ENCODE data around the gene AKR1E2.

AKR1E2 gene

GRCh38 chr10:4813496-4813895, 12.5 kb upstream of the AKR1E2 start:
- no peak for DNase-seq (ENCODE audit: low spot score)

DNA sequence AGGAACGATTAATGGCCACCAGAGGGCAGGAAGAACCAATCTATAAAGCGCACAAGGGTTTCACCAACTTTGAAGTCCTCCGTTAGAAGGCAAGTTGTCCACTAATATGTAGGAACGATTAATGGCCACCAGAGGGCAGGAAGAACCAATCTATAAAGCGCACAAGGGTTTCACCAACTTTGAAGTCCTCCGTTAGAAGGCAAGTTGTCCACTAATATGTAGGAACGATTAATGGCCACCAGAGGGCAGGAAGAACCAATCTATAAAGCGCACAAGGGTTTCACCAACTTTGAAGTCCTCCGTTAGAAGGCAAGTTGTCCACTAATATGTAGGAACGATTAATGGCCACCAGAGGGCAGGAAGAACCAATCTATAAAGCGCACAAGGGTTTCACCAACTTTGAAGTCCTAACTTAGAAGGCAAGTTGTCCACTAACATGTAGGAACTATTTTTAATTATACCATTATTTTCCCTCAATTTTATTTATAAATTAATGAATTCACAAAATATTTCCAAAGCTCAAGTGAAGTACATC, 10.3 kb upstream of the AKR1E2 start:
- peak; percentile 47 for DNase-seq (ENCODE audit: low spot score)

GRCh38 chr10:4816966-4817365, 9.0 kb upstream of the AKR1E2 start:
- no peak for DNase-seq (ENCODE audit: low spot score)

DNA sequence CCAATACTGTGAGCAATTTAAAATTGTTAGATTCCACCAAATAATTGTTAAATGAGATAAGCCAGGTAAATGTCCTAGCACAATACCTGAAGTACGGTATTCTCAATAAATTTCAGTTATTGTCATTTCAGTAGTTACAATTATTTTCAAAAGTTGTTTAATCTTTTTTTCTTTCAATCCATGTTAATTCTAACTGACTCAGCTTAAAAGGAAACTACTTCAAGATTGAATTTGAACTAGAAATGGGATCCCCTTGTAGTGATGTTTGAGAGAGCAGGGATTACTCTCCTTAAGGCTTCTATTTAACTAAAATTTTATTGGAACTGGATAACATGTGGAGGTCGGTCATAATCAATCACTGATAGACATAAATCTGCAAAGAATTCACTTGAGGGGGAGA, 6.9 kb upstream of the AKR1E2 start:
- DNase-seq (ENCODE audit: low spot score), result no peak

GRCh38 chr10:4819707-4820106, 6.3 kb upstream of the AKR1E2 start:
- DNase-seq (ENCODE audit: low spot score), result no peak

DNA sequence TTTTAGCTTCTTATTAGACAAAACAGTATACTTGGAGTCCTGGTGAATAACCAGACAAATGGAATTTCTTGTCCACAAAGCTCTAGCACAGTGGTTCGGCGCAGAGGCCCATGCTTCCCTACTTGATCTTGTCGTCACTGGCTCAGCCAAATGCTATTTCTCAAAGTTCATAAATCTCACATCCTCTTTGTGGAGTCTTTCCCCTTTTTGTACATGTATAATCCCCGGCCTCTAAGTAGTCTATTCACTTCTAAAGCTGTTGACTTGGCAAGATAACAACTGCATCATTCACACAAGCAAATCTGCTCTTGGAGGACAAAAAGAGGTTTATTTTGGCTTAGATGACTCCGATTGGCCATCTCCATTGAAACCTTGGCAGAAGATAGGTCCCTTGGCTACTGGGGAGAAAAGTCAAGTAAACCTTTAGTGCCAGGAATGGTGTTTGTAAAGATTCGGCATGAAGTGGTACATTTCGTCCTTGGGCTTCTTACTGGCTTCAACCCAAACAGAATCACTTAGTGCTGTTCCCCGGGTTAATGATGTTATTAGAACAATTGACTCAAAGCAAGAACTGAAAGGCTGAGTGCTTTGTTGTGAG, 5.1 kb upstream of the AKR1E2 start:
- DNase-seq (ENCODE audit: low spot score), result no peak

- DNase-seq (ENCODE audit: low spot score), result no peak
Measured at GRCh38 chr10:4822208-4822607, 3.8 kb upstream of the AKR1E2 start.

- DNase-seq (ENCODE audit: low spot score), result no peak
Measured at GRCh38 chr10:4824791-4825310, 1.2 kb upstream of the AKR1E2 start.

- no peak for DNase-seq (ENCODE audit: low spot score)
Measured at GRCh38 chr10:4825456-4825867, 545 bp upstream of the AKR1E2 start.

- no peak for DNase-seq (ENCODE audit: low spot score)
Measured at GRCh38 chr10:4826792-4827324, 851 bp downstream of the AKR1E2 start.

GRCh38 chr10:4828005-4828404, 2.0 kb downstream of the AKR1E2 start:
- no peak for DNase-seq (ENCODE audit: low spot score)

- DNase-seq (ENCODE audit: low spot score), result no peak
Measured at GRCh38 chr10:4830551-4830950, 4.5 kb downstream of the AKR1E2 start.

GRCh38 chr10:4831091-4831490, 5.1 kb downstream of the AKR1E2 start:
- no peak for DNase-seq (ENCODE audit: low spot score)

DNA sequence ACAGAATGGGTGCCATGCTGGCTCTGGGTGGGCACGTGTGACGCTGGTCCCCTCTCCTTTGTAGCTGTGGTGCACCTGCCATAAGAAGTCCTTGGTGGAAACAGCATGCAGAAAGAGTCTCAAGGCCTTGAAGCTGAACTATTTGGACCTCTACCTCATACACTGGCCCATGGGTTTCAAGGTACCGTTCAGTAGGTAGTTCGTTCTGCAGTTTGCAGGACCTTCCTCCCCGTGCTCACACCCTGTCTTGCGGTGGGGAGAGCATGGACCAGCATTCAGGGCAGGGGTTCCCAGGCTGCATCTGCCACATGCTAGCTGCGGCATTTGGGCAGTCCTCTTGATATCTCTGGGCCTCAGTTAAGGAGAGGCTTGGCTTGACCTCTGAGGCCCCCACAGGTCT, 7.3 kb downstream of the AKR1E2 start:
- DNase-seq (ENCODE audit: low spot score), result no peak

- no peak for DNase-seq (ENCODE audit: low spot score)
Measured at GRCh38 chr10:4834898-4835405, 8.9 kb downstream of the AKR1E2 start.

DNA sequence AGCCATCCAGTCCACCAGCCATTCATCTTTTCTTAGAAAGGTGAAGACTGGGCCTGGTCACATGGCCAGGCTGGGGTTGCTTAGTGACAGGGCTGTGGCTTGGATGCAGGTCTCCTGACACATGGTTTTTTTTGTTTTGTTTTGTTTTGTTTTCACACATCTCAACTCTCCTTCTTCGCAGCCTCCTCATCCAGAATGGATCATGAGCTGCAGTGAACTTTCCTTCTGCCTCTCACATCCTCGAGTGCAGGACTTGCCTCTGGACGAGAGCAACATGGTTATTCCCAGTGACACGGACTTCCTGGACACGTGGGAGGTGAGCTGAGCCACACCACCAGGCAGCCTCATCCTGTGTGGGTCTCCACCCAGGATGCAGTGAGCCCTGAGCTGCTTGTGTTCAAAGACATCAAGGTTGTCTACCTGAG, 9.5 kb downstream of the AKR1E2 start:
- DNase-seq (ENCODE audit: low spot score), result no peak

GRCh38 chr10:4836416-4836969, 10.5 kb downstream of the AKR1E2 start:
- DNase-seq (ENCODE audit: low spot score), result no peak

DNA sequence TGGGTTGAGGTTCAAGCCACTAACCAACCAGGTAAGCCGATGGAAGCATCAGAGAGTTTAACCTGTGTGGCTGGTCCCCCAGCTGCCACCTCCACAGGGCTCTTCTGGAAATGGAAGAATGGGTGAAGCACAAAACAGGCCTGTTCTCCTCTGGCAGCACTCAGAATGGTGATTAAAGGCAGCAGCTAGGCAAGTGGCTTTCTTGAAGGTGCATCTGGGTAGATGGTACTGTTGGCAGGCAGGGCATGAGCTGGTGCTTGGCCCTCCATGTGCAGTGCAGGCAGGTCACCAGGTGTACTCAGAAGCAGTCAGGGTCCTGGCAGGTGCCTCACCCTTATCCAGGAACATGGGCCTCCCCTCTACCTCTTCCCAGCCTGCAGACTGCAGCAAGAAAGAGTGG, 11.5 kb downstream of the AKR1E2 start:
- no peak for DNase-seq (ENCODE audit: low spot score)

- DNase-seq (ENCODE audit: low spot score), result no peak
Measured at GRCh38 chr10:4838743-4839142, 12.7 kb downstream of the AKR1E2 start.

DNA sequence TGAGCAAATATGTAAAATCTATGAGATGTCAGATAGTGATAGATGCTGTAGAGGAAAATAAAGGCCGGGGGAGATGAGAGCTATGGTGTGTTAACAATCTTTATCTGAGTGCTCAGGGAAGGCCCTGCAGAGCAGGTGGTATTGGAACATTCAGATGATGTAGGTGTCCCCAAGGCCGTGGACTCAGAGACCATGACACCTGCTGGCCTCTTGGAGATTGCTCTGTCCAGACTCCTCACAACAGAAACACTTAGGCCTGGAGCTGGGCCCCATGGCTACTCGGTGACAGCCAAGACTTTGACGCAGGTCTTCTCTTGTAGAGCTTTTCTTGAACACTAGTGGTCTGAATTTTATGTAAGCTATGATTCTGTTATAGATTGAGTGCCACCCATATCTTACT, 13.3 kb downstream of the AKR1E2 start:
- DNase-seq (ENCODE audit: low spot score), result peak; percentile 14

DNA sequence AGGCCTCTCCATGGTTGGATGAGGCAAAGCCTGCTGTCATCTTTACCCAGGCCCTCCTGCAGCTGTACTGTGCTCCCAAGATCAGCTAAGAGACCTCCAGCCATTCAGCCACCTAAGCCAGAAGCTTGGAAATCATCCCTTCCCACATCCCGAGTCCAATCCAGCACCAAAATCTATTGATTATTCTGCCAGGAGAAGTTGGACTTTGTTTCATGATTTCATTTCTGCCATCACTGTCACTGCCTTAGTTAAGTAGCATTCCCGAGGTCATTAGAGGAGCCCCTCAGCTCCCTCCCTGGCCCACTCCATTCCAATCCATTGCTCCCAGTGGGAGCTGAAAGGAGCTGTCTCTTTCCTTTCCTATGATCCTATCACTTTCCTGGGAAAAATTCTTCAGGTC, 14.1 kb downstream of the AKR1E2 start:
- DNase-seq (ENCODE audit: low spot score), result no peak

- no peak for DNase-seq (ENCODE audit: low spot score)
Measured at GRCh38 chr10:4843525-4844180, 17.6 kb downstream of the AKR1E2 start.

DNA sequence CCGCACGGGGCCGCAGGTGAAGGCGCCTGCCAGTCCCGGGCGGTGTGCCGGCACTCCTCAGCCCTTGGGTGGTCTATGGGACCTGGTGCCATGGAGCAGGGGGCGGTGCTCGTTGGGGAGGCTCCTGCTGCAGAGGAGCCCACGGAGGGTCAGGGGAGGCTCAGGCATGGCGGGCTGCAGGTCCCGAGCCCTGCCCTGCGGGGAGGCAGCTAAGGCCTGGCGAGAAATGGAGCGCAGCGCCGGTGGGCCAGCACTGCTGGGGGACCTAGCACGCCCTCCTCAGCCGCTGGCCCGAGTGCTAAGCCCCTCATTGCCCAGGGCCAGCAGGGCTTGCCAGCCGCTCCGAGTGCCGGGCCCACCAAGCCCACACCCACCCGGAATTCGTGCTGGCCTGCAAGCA, 18.9 kb downstream of the AKR1E2 start:
- DNase-seq (ENCODE audit: low spot score), result no peak

Data from hematopoietic multipotent progenitor cell treated with erythropoietin and hydrocortisone succinate and interleukin-3 and kit ligand, for 15 days (in vitro differentiated cells).